Activated CD8-positive, alpha-beta memory T cell treated with anti-CD3 and anti-CD28 coated beads, Interleukin-2, amount 50 U/mL, for 1 hour (primary cell): ENCODE measurements around the gene CDC42EP2.
"Not testable (repeated sequence)": the region's sequence is repeated elsewhere in the genome, so short reads cannot be mapped to it uniquely, and the experiment has no call there.

Experiments
- DNase-seq: peaks from one replicate; pipeline ENCODE4 v3.0.0-alpha.2; 2020; ENCODE audit errors: extremely low read depth

Gene CDC42EP2

DNA sequence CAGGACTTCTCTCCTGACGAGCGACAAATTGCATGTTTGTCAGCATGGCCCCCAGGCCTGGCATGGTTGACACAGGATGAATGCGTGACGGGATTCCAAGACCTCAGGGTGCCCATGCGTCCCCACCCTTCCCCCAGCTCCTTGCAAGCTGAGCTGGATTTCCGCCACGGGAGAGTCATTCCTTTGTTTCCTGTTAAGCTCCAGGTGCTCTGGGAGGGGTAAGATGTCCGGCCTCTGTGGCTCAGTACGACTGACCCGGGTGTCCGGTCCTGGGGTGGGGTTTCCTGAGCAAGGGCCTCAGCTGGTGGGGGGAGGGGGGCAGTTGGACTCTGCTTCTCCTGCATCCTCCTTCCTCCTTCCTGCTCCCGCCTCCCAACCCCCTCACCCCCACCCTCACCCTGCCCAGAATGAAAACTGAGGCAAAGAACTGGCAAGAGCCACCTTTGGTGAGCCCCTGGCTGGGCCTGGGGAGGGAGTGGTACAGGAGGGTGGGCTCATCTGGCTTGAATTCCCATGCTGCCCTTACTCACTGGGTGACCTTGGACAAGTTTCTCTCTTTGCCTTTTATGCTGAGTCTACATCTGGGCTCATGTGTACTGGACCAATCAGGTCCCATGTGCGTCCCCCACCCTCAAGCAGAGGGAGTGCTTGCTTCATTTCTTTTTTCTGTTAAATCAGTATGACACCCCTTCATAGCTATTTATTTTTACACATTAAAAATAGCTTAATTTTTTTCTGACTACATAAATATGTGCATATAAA is 2.5 kb downstream of the CDC42EP2 start:
- no peak for DNase-seq

DNA sequence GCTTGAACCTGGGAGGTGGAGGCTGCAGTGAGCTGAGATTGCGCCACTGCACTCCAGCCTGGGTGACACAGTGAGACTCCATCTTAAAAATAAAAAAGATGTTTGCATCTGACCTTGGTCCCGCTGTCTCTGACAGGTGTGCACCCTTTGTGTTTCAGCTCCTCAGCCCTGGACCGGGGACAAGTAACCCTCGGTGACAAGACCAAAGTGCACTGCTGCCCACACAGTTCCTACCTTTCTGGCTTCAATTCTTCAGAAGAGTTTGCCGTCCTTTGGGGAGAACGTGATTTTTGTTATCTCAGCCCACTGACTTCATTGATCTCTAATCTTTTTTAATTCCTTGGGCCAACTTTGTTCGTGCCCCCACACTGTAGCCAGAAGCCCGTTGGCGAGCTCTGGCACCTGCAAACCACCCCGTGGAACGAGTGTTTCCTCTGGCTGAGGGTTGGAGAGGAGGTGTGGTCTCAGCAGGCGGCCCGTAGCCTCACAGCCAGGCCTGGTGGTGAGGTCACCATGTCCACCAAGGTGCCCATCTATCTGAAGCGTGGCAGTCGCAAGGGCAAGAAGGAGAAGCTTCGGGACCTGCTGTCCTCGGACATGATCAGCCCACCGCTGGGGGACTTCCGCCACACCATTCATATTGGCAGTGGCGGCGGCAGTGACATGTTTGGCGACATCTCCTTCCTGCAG is 5.9 kb downstream of the CDC42EP2 start:
- no peak for DNase-seq

GRCh38 chr11:65321076-65321475 is 6.4 kb downstream of the CDC42EP2 start:
- no peak for DNase-seq

DNA sequence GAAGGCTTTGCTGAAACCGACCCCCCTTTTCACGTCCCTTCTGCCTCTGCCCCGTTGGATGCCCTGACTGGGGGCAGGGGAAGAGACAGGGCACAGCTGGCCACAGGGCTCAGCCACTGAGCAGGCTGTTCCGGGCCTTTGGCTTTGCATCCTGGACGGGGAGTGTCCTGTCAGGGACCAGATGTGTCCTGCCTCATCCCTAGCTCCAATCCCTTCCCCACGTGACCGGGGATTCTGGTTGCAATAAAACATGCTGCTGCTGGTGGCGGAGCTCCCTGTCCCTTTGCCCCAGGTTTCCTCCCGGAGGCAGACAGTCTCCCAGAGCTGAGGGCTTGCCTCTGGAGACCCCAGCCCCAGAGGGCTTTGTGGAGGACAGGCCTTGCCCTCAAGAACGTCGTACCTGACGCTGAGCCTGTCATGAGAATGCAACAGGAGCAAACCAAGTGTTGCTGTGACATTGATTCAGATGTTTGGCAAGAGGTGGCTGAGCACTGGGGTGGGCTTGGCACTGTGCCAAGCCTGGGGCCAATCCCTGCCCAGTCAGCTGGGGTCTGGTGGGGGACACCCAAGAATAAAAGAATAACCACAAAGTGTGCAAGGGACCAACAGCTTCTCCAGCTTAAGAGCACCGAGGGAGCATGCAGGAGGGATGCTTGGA is 7.3 kb downstream of the CDC42EP2 start:
- no peak for DNase-seq

DNA sequence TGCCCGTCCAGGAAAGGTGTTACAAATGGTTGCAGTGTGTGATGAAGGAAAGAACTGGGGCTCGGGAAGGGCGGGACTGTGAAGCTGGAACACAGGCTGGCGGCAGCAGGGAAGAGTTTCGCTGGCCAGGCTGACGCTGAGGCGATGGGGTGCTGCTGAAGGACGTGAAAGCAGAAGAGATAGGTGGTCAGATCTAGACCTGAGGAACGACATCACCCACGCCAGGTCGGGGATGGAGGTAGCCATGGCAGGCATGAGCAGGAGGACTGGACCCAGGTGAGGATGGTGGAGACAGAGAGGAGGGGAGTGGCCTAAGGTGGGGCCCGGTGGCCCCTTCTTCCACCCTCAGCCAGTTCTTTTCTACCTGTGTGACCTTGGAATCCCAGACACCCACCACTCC is 9.1 kb downstream of the CDC42EP2 start:
- no peak for DNase-seq

DNA sequence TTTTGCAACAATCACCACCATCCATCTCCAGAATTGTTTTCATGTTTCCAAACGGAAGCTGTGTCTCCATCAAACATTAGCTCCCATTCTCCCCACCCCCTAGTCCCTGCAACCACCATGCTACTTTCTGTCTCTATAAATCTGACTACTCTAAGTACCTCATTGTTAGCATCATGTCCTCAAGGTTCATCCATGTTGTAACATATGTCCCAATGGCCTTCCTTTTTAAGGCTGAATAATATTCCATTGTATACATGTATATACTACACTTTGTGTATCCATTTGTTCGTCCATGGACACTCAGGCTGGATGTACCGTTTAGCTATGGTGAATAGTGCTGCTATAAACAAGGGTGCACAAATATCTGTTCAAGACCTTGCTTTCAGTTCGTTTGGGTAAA is 10.8 kb downstream of the CDC42EP2 start:
- no peak for DNase-seq

DNA sequence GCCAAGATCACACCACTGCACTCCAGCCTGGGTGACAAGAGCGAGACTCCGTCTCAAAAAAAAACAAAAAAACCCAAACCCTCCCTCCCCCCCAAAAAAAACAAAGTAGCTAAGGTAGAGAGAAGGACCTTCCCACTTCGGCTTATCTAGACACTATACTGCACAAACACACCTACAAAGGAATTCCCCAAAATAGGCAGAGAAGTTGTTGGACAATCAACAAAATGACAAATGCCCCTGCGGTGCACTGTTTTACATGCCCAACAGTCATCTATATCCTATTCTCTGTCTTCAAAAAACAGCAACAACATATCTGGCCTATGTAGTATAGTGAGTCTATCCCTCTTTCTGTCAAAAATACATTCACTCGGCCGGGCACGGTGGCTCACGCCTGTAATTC is 12.4 kb downstream of the CDC42EP2 start:
- DNase-seq = no peak

- DNase-seq = no peak
Observed at GRCh38 chr11:65329478-65329877, 14.8 kb downstream of the CDC42EP2 start.

DNA sequence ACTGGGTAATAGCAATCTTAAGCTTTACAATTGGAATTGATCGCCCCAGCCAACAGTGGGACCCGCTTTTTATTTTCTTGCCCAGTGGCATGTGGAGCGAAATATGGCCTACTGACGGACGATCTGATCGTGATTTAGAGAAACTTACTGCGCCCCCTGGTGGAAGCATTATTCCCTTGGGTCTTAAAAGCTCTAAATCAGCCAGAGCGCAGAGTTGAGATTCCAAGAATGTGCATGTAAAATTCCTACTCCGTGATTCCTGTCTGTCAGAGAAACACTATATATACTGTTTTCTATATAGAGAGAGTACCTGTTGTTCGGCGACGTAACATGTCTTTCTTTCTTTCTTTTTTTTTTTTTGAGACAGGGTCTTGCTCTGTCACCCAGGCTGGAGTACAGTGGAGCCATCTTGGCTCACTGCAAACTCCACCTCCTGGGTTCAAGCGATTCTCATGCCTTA is 15.3 kb downstream of the CDC42EP2 start:
- DNase-seq = peak; percentile 61

GRCh38 chr11:65330544-65330943 is 15.9 kb downstream of the CDC42EP2 start:
- DNase-seq = no peak

DNA sequence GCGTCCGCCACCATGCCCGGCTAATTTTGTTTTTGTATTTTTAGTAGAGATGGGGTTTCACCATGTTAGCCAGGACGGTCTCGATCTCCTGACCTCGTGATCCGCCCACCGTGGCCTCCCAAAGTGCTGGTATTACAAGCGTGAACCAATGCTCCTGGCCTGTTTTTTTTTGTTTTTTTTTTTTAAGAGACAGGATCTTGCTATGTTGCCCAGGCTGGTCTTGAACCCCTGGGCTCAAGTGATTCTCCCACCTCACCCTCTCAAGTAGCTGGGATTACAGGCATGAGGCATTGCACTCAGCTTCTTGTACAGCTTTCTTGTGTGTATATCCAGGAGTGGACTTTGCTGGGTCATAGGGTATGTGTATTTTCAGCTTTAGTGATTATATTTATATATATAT is 17.9 kb downstream of the CDC42EP2 start:
- DNase-seq = not testable (repeated sequence)

- DNase-seq = no peak
Observed at GRCh38 chr11:65334696-65335295, 20.1 kb downstream of the CDC42EP2 start.

DNA sequence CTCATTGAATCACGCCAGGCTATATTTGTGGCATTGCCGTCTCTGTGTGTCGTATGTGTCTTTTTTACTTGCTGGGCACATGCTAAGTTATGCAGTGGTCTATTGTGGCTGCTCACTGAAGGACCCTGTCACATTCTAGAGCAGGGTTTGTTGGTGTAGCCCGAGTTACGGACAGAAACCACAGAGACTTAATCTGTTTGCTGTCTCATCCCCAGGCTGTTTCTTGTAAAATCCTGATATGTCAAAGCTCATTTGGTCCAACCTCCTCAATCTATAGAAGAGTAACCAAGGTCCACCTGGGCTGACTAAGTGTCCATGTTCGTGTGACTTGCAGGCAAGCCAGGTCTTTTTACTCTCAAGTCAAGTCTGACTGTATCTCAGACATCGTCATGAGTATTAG is 24.0 kb downstream of the CDC42EP2 start:
- no peak for DNase-seq

- no peak for DNase-seq
Observed at GRCh38 chr11:65340226-65340625, 25.6 kb downstream of the CDC42EP2 start.

GRCh38 chr11:65341856-65342255 is 27.2 kb downstream of the CDC42EP2 start:
- no peak for DNase-seq

DNA sequence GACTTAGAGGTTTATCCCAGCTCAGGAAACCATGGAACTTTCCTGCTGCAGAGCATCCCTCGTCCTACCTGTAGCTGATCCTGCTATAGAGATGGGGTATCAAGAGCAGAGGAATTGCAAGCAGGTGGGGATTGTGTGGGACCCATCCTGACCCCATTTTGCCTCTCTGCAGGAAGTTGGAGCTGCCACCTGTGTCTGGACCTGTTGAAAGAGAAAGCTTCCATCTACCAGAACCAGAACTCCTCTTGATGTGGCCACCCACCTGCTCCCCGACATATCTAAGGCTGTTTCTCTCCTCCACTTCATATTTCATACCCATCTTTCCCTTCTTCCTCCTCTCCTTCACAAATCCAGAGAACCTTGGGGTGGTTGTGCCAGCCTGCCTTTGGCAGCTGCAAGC is 36.8 kb downstream of the CDC42EP2 start:
- no peak for DNase-seq

- DNase-seq = no peak
Observed at GRCh38 chr11:65352783-65353182, 38.1 kb downstream of the CDC42EP2 start.

DNA sequence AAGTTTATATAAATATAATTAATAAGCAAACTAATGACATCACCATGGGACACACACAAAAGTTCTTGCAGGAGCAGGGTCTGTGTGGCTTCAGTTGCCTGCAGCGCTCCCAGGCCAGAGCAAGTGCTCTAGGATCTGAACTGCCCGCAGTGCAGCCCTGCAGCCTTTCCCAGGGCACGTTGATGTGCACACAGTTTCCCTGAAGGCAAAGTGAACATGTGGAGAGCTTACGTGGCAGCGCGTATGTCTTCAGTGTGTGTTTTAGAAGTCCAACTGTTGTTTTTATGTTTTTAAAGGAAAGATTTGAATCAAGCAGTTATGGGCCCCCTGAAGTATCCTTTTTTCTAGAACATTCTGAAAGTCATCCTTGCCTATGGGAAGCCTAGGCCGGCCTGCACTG is 38.7 kb downstream of the CDC42EP2 start:
- no peak for DNase-seq

DNA sequence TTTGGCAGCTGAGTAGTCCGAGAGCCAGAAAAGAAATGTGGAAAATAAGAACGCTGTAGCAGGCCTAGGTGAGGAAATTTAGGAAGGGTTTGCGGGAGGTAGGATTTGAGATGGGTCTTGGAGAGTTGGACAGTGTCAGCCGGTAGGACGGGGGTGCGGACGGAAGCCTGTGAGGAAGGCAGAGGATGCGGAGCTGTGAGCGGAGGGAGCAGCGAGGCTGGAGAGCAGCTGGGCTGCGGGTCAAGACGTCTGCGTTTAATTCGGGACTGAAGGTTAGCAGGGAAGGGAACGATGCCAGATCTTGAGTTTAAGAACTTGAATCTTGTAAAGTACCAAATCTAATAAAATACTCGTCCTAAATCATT is 39.2 kb downstream of the CDC42EP2 start:
- DNase-seq = no peak

DNA sequence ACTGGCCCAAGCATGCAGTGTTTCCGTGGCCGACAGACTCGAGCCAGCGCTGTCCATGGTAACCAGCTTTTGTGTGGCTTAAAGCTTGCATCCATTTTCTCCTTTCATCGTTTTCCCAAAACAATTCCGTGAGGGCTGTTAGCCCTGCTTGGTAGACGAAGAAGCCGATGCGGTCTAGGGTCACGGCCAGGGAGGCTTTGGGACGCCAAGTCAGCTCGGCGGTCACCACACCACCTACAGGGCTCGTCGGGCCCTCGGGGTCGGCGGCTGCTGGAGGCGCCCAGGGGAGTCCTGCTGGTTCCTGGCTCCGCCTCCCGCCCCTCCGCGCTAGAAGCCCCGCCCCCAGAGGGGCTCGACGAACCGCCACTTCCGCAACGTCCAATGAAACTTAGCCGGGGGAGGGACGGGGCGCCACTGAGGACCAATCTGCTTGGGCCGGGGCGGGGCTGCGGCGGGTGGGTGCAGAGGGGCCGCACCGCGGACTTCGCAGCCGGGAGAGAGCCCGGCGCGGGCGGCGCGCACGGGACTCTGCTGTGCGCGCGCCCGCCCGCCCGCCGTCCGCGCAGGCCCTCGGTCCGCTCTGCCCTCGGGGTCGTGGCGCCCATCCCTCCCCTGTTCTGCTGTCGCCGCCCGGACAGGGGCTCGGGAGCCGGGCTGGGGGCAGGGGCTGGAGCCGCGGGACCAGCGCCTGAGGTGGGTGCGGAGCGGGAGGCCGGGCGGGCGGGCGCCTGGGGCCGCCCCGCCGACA is 39.8 kb downstream of the CDC42EP2 start, which contains the start of gene TIGD3:
TSS of gene TIGD3 (plus strand) at position 487 of the 748 bp plus-strand sequence. CDS start 1,058 bp downstream, outside the sequence.
- DNase-seq = peak; percentile 90

DNA sequence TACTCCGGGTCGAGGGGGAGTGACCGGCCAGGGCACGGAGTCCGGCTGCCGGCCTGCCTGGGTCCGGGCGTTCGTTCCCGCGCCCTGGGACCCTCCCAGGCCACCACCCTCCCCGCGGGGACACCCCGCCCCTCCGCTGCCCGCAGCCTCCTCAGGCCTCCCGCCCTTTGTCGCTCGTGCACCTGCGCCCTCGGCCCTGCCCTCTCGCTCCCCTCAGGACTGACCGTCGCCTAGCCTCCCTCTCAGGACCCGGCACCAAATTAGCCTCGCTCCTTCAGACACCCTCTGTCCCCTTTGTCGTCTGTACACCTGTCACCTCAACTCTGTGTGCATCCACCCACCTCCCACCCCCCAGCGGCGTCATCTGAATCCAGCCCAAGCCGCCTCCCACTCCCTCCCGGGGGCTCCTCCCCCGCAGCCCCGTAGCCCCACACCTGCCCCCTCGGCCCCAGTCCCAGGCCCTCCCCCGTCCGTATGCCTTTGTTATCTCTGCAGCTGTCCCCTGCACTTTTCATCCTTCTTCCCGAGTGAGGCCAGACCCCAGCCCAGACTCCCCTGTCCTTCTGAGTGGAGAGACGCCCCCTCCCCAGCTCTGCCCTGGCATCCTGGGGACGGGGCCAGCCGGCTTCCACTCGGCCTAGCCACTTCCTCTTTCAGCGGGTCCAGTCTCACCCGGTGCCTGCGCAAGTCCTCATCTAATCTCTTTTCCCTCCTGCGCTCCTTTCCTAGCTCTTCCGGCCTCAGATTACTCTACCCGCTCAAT is 40.5 kb downstream of the CDC42EP2 start:
- DNase-seq = no peak
